OCI-LY7 (cell line): ENCODE results near the gene SASH3. TPM values are rescaled to one million over a fixed set of nuclear protein-coding genes. Genes with fewer than 3 reads are reported as not detected.

Source experiments
- BruUV-seq: library from RNA; stranded (reverse); fragments of 400-500 nt; replicated peaks from 2 replicates; lab custom pipeline; 2021; lab: Mats Ljungman, UMichigan
- CTCF ChIA-PET: fragments of 300-600 bp; sonication (Branson Sonifier 250); formaldehyde crosslinking; loops from one replicate; lab custom pipeline; 2022; ENCODE audit warnings: antibody characterized with exemption; ENCODE audit not compliant: unreplicated experiment; lab: Charles Lee
- POLR2A ChIA-PET: fragments of 300-600 bp; sonication (Branson Sonifier 250); formaldehyde crosslinking; loops from one replicate; lab custom pipeline; 2022; ENCODE audit warnings: antibody characterized with exemption; lab: Charles Lee
- DNase-seq: peaks from one replicate; pipeline ENCODE4 v3.0.0-alpha.2; 2015; ENCODE audit warnings: low spot score
- H2AFZ ChIP-seq: fragments of 200-600 bp; sonication (generic), shearing (Covaris generic); 2 replicates; pipeline ENCODE4 v1.6.1; 2014; ENCODE audit warnings: mild to moderate bottlenecking, antibody characterized with exemption, low read length, moderate library complexity
- H3K27ac ChIP-seq: fragments of 200-600 bp; sonication (generic); 2 replicates; pipeline ENCODE4 v1.5.1; 2014; ENCODE audit warnings: mixed run types, low read depth, mild to moderate bottlenecking, moderate library complexity, low read length, inconsistent platforms; ENCODE audit not compliant: poor library complexity, severe bottlenecking
- H3K36me3 ChIP-seq: fragments of 200-600 bp; sonication (generic); 2 replicates; pipeline ENCODE4 v1.6.1; 2014; ENCODE audit warnings: mild to moderate bottlenecking, antibody characterized with exemption, low read length, moderate library complexity, mixed read lengths; ENCODE audit not compliant: insufficient read depth
- H3K4me1 ChIP-seq: fragments of 200-600 bp; sonication (generic); 2 replicates; pipeline ENCODE4 v1.5.1; 2014; ENCODE audit warnings: mild to moderate bottlenecking, low read length; ENCODE audit not compliant: insufficient read depth, poor library complexity, severe bottlenecking
- H3K4me2 ChIP-seq: fragments of 200-600 bp; sonication (generic); 2 replicates; pipeline ENCODE4 v1.6.1; 2014; ENCODE audit warnings: mild to moderate bottlenecking, low read length
- H3K4me3 ChIP-seq: fragments of 200-600 bp; sonication (generic); 2 replicates; pipeline ENCODE4 v1.5.1; 2014; ENCODE audit warnings: mild to moderate bottlenecking, low read depth, low read length; ENCODE audit not compliant: poor library complexity, severe bottlenecking
- H3K79me2 ChIP-seq: fragments of 200-600 bp; sonication (generic); 2 replicates; pipeline ENCODE4 v1.6.1; 2016; ENCODE audit warnings: low read depth, mild to moderate bottlenecking, low read length, moderate library complexity, mixed read lengths; ENCODE audit not compliant: insufficient read depth
- H3K9me2 ChIP-seq: fragments of 200-600 bp; sonication (generic); 2 replicates; pipeline ENCODE4 v1.6.1; 2016; ENCODE audit warnings: mild to moderate bottlenecking, low read length, mixed read lengths; ENCODE audit not compliant: insufficient read depth
- H3K9me3 ChIP-seq: fragments of 200-600 bp; sonication (generic); 2 replicates; pipeline ENCODE4 v1.6.1; 2014; ENCODE audit warnings: mild to moderate bottlenecking, mixed run types, low read length, mixed read lengths
- H4K20me1 ChIP-seq: fragments of 200-600 bp; sonication (generic); 2 replicates; pipeline ENCODE4 v1.6.1; 2014; ENCODE audit warnings: mild to moderate bottlenecking, antibody characterized with exemption, low read length, moderate library complexity, mixed read lengths; ENCODE audit not compliant: insufficient read depth
- CTCF ChIP-seq: fragments of 200-600 bp; sonication (generic); conservative IDR thresholded peaks from 2 replicates; pipeline ENCODE4 v1.5.1; 2014; ENCODE audit warnings: mild to moderate bottlenecking, antibody characterized with exemption, low read length, moderate library complexity, mixed read lengths
- EZH2phosphoT487 ChIP-seq: fragments of 200-600 bp; sonication (generic); IDR thresholded peaks from 2 replicates; pipeline ENCODE4 v1.6.1; 2018; ENCODE audit warnings: low read depth, borderline replicate concordance, mild to moderate bottlenecking, mixed run types, antibody characterized with exemption, low read length, moderate library complexity, mixed read lengths
- intact Hi-C: fragments of 100-400 bp; cut with micrococcal nuclease; formaldehyde crosslinking; loops from one replicate; pipeline ENCODE4 v1.10.0; 2022; ENCODE audit not compliant: unreplicated experiment
- total RNA-seq, 2 experiments: library from RNA; depleted of rRNA in 1 of 2; stranded (reverse); fragments of >200 nt in 1 of 2; shearing (Covaris generic) in 1 of 2; gene quantifications; 2 replicates each; pipeline ENCODE4 v1.2.3, GENCODE V29; 2014 to 2022

SASH3 gene
- total RNA-seq, 2 experiments from 2014 or later = 157 to 194 TPM

GRCh38 chrX:129743821-129744220 lies 35.9 kb upstream of the SASH3 start:
- Histone ChIP-seq H3K4me3 (no peak overlapping the region), H3K9me3 (no peaks in the 10 kb centered on the region), H3K4me2 (no peak overlapping the region), H3K27ac (no peak overlapping the region), H3K36me3 (no peaks in the 10 kb centered on the region), H4K20me1 (no peaks in the 10 kb centered on the region), H3K9me2 (no peaks in the 10 kb centered on the region), H3K4me1 (no peaks in the 10 kb centered on the region), H2AFZ (no peak overlapping the region), H3K79me2 (no peaks in the 10 kb centered on the region)
- no peak for TF ChIP-seq CTCF
- TF ChIP-seq EZH2phosphoT487 = no peak
- BruUV-seq = no TSS peak
- DNase-seq = no peak
- POLR2A ChIA-PET = interaction anchor here (0.7 kb wide), 1 partner anchor 15 kb away, joined by 4 read pairs; no protein-coding TSS in a partner anchor
- CTCF ChIA-PET = no interaction called here
- intact Hi-C loops = no loop called here

GRCh38 chrX:129744861-129745321 lies 34.9 kb upstream of the SASH3 start:
- no peaks in the 10 kb centered on the region for H3K4me1 ChIP-seq
- H3K4me3 ChIP-seq = no peak overlapping the region
- TF ChIP-seq CTCF = no peak
- TF ChIP-seq EZH2phosphoT487 = no peak
- no peaks in the 10 kb centered on the region for H3K9me3 ChIP-seq
- POLR2A ChIA-PET = no interaction called here
- CTCF ChIA-PET = interaction anchor here (0.6 kb wide), 1 partner anchor 257 kb away, joined by 4 read pairs; no protein-coding TSS in a partner anchor
- H3K36me3 ChIP-seq = no peaks in the 10 kb centered on the region
- H4K20me1 ChIP-seq = no peaks in the 10 kb centered on the region
- no peaks in the 10 kb centered on the region for H3K79me2 ChIP-seq
- no peaks in the 10 kb centered on the region for H3K9me2 ChIP-seq
- H3K27ac ChIP-seq = no peak overlapping the region
- no TSS peak for BruUV-seq
- no peak for DNase-seq
- H3K4me2 ChIP-seq = no peak overlapping the region
- intact Hi-C loops = no loop called here
- H2AFZ ChIP-seq = no peak overlapping the region

GRCh38 chrX:129746557-129747470 lies 32.9 kb upstream of the SASH3 start:
- no peak for DNase-seq
- Histone ChIP-seq H3K4me2 (no peak overlapping the region), H2AFZ (no peak overlapping the region), H4K20me1 (no peaks in the 10 kb centered on the region), H3K4me3 (no peak overlapping the region), H3K27ac (no peak overlapping the region), H3K4me1 (no peaks in the 10 kb centered on the region), H3K79me2 (no peaks in the 10 kb centered on the region), H3K9me3 (no peaks in the 10 kb centered on the region), H3K36me3 (no peaks in the 10 kb centered on the region), H3K9me2 (no peaks in the 10 kb centered on the region)
- TF ChIP-seq EZH2phosphoT487 = no peak
- no peak for TF ChIP-seq CTCF
- intact Hi-C loops = no loop called here
- ChIA-PET CTCF (no interaction called here), POLR2A (interaction anchor here (0.9 to 1.1 kb wide), 2 partner anchors 9 to 12 kb away, joined by 3 read pairs; no protein-coding TSS in a partner anchor)
- BruUV-seq = no TSS peak
